GM18517 (cell line): Measurements from ENCODE around the gene SLC9A3.

Experiments
- ATAC-seq: cut with Tn5 transposase; IDR thresholded peaks from one replicate; pipeline ENCODE4 v1.9.1; 2021; ENCODE audit warnings: mild to moderate bottlenecking, moderate library complexity; ENCODE audit not compliant: unreplicated experiment

The SLC9A3 gene

GRCh38 chr5:448061-448765, 76.0 kb downstream of the SLC9A3 start:
- no peak for ATAC-seq

GRCh38 chr5:447501-447900, 76.7 kb downstream of the SLC9A3 start:
- no peak for ATAC-seq

- no peak for ATAC-seq
Measured at GRCh38 chr5:446883-447263, 77.4 kb downstream of the SLC9A3 start.

GRCh38 chr5:446066-446882, 78.0 kb downstream of the SLC9A3 start:
- no peak for ATAC-seq

- no peak for ATAC-seq
Measured at GRCh38 chr5:445591-445990, 78.7 kb downstream of the SLC9A3 start.

GRCh38 chr5:444226-444625, 80.0 kb downstream of the SLC9A3 start:
- ATAC-seq: no peak

DNA sequence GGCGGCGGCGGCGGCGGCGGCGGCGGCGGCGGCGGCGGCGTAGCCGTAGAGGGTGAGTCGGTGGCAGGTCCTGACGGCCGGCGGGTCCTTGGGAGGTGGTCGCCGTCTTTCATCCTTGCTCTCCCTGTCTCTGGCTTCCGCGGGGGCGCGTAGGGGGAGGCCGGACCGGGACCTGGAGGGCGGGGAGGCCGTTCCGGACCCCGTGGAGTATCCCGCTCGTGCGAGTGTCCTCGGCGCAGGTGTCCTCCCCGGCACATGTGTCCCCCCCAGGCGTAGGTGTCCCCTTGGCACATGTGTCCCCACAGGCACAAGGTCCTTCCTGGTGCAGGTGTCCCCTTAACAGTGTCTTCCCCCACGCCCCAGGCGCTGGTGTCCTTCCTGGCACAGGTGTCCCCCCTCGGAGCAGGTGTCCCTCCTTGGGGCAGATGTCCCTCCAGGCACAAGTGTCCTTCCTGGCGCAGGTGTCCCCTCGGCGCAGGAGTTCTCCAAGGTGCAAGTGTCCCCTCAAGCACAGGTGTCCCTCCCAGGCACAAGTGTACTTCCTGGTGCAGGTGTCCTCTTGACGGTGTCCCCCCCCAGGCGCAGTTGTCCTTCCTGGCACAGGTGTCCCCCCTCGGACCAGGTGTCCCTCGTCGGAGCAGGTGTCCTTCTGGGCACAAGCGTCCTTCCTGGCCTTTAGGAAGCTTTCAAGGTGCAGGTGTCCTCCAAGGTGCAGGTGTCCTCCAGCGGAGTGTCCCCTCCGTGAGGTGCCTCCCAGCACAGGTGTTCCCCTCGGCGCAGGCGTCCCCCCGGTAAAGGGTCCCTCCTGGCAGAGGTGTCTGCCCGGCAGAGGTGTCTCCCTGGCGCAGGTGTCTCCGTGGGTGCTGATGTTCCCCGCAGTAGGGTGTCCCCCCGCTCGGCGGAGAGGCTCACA, 80.8 kb downstream of the SLC9A3 start:
- ATAC-seq: peak; percentile 24

DNA sequence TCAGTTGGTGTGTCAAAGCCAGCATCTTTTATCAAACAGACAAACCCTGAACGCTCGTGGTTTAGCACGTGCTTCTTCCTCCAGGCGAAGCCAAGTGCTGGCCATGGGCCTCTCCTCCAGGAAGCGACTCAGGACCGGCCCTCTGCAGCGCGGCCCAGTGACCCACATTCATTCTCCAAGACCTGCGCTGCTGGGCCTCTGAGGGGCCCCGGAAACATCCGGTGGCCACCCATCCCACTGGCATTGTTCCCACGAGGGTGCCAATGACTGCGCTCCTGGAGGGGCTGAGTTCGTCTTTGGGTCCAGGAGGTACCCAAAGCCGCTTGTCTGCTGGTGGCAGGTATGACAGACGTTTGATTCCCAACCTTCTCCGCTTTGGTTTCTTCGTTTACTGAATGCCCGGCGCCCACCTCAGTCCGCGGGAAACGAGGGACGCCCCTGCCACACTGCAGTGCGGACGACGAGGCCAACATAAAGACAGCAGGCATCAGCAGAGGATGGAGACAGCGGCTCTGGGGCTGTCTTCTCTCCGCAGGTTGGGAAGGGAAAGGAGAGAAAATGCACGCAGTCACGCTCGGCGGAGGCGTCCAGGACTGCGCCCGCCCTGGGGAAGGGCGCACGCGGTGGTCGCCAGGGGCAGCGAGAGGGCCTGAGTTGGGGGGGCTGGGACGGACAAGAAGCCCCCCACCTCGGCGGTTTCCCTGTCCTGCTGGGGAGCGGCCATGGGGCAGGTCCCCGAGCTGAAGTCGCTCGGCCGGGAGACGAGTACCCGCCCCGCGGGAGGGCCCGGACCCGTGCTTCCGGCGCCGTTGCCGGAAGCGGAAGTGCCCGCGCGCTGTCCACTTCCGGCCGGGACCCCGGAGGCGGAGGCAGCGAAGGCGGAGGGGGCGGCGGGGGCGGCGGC, 81.7 kb downstream of the SLC9A3 start, which contains the start of gene EXOC3:
Gene EXOC3, plus strand, starts transcription at position 842 of the 904 bp plus-strand sequence. CDS start 3,030 bp downstream, outside the sequence.
- peak; percentile 80 for ATAC-seq

- no peak for ATAC-seq
Measured at GRCh38 chr5:441996-442334, 82.3 kb downstream of the SLC9A3 start.

GRCh38 chr5:440401-441201, 83.6 kb downstream of the SLC9A3 start:
- no peak for ATAC-seq

DNA sequence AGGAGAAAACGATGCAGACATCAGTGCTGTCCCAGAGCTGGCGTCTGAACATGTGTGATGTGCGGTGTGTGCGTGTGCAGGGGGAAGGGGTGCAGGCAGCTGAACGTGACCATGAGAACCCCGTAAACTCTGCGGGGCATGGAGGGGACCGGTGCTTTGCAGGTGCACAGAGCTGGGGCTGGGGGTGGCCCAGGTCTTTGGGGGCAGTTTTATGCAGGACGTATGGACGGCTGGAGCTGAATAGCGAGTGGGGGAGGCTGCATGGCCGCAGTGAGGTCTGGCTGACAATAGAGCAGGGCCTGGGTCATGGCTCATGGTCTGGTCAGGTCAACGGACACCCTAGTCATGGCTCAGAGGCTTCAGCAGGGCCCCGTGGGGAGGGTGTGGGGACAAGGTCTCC, 84.6 kb downstream of the SLC9A3 start:
- no peak for ATAC-seq

DNA sequence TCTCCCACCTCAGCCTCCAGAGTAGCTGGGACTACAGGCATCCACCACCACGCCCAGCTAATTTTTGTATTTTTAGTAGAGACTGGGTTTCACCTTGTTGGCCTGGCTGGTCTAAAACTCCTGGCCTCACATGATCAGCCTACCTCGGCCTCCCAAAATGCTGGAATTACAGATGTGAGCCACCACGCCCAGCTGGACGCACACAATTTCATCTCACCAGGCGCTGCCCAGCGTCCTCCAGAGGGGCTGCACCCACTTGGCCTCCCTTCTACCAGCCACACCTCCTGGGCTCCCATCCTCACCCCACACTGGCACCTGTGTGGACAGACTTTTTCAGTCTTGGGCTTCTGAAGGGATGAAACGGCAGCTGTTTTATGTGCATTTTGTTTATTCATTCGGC, 85.1 kb downstream of the SLC9A3 start:
- ATAC-seq: no peak

DNA sequence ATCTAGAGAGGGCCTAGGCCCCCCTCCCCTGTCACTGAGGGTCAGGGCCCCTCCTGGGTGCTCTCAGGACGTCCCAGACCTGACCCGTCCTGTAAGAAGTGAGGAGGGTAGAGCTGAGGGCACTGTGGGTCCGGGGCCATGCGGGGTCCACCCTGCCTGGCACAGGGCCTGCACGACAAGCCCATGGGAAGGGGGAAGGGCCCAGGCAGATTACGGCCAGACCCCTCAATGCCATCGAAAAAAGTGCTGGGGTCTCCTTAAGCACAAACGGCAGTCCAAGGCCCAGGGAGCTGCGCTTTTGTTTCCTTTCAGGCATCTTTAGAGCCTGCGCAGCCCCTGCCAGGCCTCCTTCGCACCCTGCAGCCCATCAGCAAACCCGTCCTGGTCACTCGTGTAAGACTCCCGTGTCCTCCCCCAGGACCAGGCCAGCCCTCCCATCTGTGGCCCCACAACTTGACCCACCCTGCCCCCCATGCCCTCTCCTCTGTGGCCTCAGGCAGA, 85.7 kb downstream of the SLC9A3 start:
- no peak for ATAC-seq

DNA sequence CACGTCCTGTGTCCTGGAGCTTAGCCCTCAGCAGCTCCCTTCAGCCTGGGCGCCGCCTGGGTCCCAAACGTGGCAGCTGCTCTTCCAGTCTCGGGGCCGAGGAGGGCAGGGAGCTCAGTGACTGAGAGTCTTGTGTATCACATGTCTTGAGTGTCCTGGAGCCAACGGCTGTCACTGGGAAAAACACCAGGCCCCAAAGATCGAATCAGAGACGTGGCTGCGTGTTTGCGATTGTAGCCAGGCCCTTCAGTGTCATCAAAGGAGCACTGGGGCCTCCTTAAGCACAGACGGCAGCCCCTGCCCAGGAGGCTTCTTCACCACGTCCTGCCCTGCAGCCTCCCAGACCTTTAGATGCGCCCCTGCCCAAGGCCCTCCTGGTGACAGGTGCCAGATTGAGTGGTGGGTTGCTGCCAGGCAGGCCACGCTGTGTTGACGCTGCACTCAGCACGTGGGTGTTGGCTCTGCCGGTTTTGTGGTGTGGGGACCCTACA, 86.9 kb downstream of the SLC9A3 start:
- ATAC-seq: no peak

GRCh38 chr5:436641-436975, 87.6 kb downstream of the SLC9A3 start:
- ATAC-seq: no peak

DNA sequence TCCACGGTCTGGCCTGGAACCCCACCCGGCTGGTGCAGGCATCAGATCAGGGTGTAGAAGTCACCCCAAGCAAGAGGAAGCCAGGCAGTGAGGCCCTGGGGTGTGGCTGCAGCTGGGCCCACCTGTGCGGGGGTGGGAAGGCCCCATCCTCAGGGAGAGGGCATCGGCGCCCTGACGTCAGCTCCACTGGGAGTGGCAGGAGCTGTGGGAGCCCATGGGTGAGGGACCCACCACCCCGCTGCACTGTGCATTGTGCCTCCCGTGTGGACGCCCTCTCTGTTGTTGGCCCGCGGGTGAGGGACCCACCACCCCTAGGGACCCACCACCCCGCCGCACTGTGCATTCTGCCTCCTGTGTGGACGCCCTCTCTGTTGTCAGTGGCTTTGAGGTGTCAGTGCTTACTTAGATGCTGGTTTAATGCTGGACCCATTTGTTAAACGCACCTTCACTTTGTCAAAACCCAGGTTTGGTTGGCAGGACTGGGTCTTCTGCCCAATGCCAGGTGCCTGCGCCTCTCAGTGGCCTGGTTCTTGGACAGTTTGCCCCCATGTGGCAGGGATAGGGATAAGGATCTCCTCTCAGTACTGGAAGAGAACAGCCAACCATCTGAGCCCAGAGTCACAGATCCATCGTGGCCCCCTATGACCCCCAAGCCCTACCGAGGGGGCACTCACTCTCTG, 88.1 kb downstream of the SLC9A3 start:
- no peak for ATAC-seq

GRCh38 chr5:435156-435790, 89.0 kb downstream of the SLC9A3 start:
- no peak for ATAC-seq

GRCh38 chr5:434443-435146, 89.7 kb downstream of the SLC9A3 start:
- ATAC-seq: no peak
